Fibroblast of skin of left biceps (primary cell): ENCODE data around the gene DCC.

Source experiments
- DNase-seq, 2 experiments: peaks; one replicate each; pipeline ENCODE4 v3.0.0-alpha.2; 2013; ENCODE audit warnings: low read depth in 2 of 2

The DCC gene

GRCh38 chr18:52596748-52597435 lies 256.9 kb downstream of the DCC start:
- DNase-seq = no peak

- no peak for DNase-seq
These were observed 258.9 kb downstream of the DCC start for GRCh38 chr18:52598921-52599320.

- DNase-seq = no peak
These were observed 262.8 kb downstream of the DCC start for GRCh38 chr18:52602820-52603219.

- DNase-seq = no peak
These were observed 265.3 kb downstream of the DCC start for GRCh38 chr18:52605345-52605744.

- DNase-seq = no peak
These were observed 268.0 kb downstream of the DCC start for GRCh38 chr18:52607985-52608384.

GRCh38 chr18:52610451-52611115 lies 270.6 kb downstream of the DCC start:
- DNase-seq = no peak

GRCh38 chr18:52612406-52612805 lies 272.4 kb downstream of the DCC start:
- no peak for DNase-seq

GRCh38 chr18:52615321-52615720 lies 275.3 kb downstream of the DCC start:
- DNase-seq = no peak

GRCh38 chr18:52615943-52616342 lies 275.9 kb downstream of the DCC start:
- no peak for DNase-seq

- peak; percentile 14 to 19 for DNase-seq
These were observed 277.9 kb downstream of the DCC start for GRCh38 chr18:52617931-52618330.

- no peak for DNase-seq
These were observed 281.0 kb downstream of the DCC start for GRCh38 chr18:52620926-52621439.

- DNase-seq = no peak
These were observed 284.7 kb downstream of the DCC start for GRCh38 chr18:52624702-52625101.

GRCh38 chr18:52636536-52636935 lies 296.5 kb downstream of the DCC start:
- DNase-seq = no peak

- DNase-seq = no peak
These were observed 308.2 kb downstream of the DCC start for GRCh38 chr18:52648201-52648600.

- no peak for DNase-seq
These were observed 312.4 kb downstream of the DCC start for GRCh38 chr18:52652391-52652790.

- DNase-seq = no peak
These were observed 317.2 kb downstream of the DCC start for GRCh38 chr18:52657043-52657805.

- DNase-seq = no peak
These were observed 327.6 kb downstream of the DCC start for GRCh38 chr18:52667463-52668065.

GRCh38 chr18:52670896-52671295 lies 330.9 kb downstream of the DCC start:
- DNase-seq = no peak

GRCh38 chr18:52678034-52678433 lies 338.0 kb downstream of the DCC start:
- DNase-seq = no peak

- no peak for DNase-seq
These were observed 338.6 kb downstream of the DCC start for GRCh38 chr18:52678551-52678950.

- no peak for DNase-seq
These were observed 339.4 kb downstream of the DCC start for GRCh38 chr18:52679354-52679753.

GRCh38 chr18:52682260-52682659 lies 342.3 kb downstream of the DCC start:
- DNase-seq = no peak
